Motor neuron (in vitro differentiated cells): ENCODE results near the gene ZDHHC4. TPM values are rescaled to one million over a fixed set of nuclear protein-coding genes. Genes with fewer than 3 reads are reported as not detected.
"Not testable (repeated sequence)": the region's sequence is repeated elsewhere in the genome, so short reads cannot be mapped to it uniquely, and the experiment has no call there.

Experiments used
- ATAC-seq, 8 experiments: fragments of 200-7000 bp; cut with Tn5 transposase; replicated peaks in 6 of 8; 2 replicates each; pipeline ENCODE4 v1.8.0; 2021; ENCODE audit warnings: mild to moderate bottlenecking in 8 of 8, moderate library complexity in 8 of 8
- H3K27ac ChIP-seq, 2 donors: fragments of 250-450 bp; sonication (Bioruptor Pico); 2 replicates each; pipeline ENCODE4 v1.9.0; 2021; ENCODE audit warnings: antibody characterized with exemption in 2 of 2, mild to moderate bottlenecking in 2 of 2, moderate library complexity in 1 of 2
- H3K4me1 ChIP-seq, 2 donors: fragments of 250-450 bp; sonication (Bioruptor Pico); replicated peaks in 1 of 2; 2 replicates each; pipeline ENCODE4 v1.6.1; 2021; ENCODE audit warnings: antibody characterized with exemption in 2 of 2, mild to moderate bottlenecking in 2 of 2, moderate library complexity in 1 of 2
- H3K4me3 ChIP-seq, 5 donors: fragments of 250-450 bp; sonication (Bioruptor Pico); 2 replicates each; pipeline ENCODE4 v1.9.0; 2021; ENCODE audit warnings: antibody characterized with exemption in 5 of 5, mild to moderate bottlenecking in 5 of 5, moderate library complexity in 4 of 5
- WGBS, 10 experiments: fragments of 450-650 bp; shearing (Covaris generic); methylation state at CpG; one replicate each; pipeline ENCODE4 v1.0.0; 2022; 5-methylcytosine and 5-hydroxymethylcytosine counted together
- in situ Hi-C, 9 experiments: fragments of 400-800 bp; cut with MboI; loops; one replicate each; pipeline ENCODE4 v1.15.0; 2021; ENCODE audit warnings: low sequenced_read_pairs in 9 of 9, low pct_unique_long_range_greater_than_20kb in 2 of 9; ENCODE audit not compliant: unreplicated experiment in 9 of 9
- total RNA-seq, 8 experiments: library from RNA; unstranded; fragments of 300-600 nt; gene quantifications; 2 replicates each; pipeline versions ENCODE4 v1.2.3 to v1.2.4, GENCODE V29; 2022

Gene ZDHHC4
- total RNA-seq, 8 experiments from 2014 or later: 39.6 to 69.8 (median 58.8) TPM

- in situ Hi-C loops: no loop called here
- 20 to 80% (median 69%) methylated on average over 1 to 7 of the region's 7 CpGs; no CpG with 5 or more reads in 2 of the 10 experiments for WGBS, 10 experiments
- peak in 2 of 8 experiments; percentile 89 to 90 for ATAC-seq
- no peak overlapping the region for H3K4me3 ChIP-seq
- no peaks in the 10 kb centered on the region for H3K4me1 ChIP-seq
- H3K27ac ChIP-seq: no peak overlapping the region
Measured at GRCh38 chr7:6571160-6571779, 6.0 kb upstream of the ZDHHC4 start.

GRCh38 chr7:6575281-6576023, 1.8 kb upstream of the ZDHHC4 start:
- no peak for ATAC-seq
- Histone ChIP-seq H3K4me3 (no peak overlapping the region), H3K4me1 (peaks cover 3 to 5% of the 10 kb centered on the region in 2 donors), H3K27ac (no peak overlapping the region)
- 33 to 90% (median 80%) methylated on average over 1 to 7 of the region's 9 CpGs for WGBS, 10 experiments
- in situ Hi-C loops: no loop called here

- Histone ChIP-seq H3K4me3 (peak overlapping the region in 4 of 5 donors; percentile 53 to 92 (median 86)), H3K27ac (peak overlapping the region in 1 of 2 donors; percentile 69)
- in situ Hi-C loops: no loop called here
Measured at GRCh38 chr7:6576024-6576866, 1.0 kb upstream of the ZDHHC4 start.

GRCh38 chr7:6576867-6577368, 336 bp upstream of the ZDHHC4 start:
- Histone ChIP-seq H3K4me3 (peak overlapping the region; percentile 53 to 92 (median 90)), H3K27ac (peak overlapping the region; percentile 93 to 96)
- H3K4me1 ChIP-seq, ATAC-seq, in situ Hi-C loops: not testable (repeated sequence)
- 19 to 56% (median 32%) methylated on average over 2 to 14 of the region's 14 CpGs; no CpG with 5 or more reads in 1 of the 10 experiments for WGBS, 10 experiments

More at GRCh38 chr7:6576024-6576866, 1.0 kb upstream of the ZDHHC4 start:
- 70 to 100% (median 85%) methylated on average over 2 to 8 of the region's 14 CpGs; no CpG with 5 or more reads in 3 of the 10 experiments for WGBS, 10 experiments
- ATAC-seq: no peak
- H3K4me1 ChIP-seq: peaks cover 3 to 5% of the 10 kb centered on the region in 2 donors

- Histone ChIP-seq H3K4me3 (peak overlapping the region; percentile 53 to 92 (median 90)), H3K27ac (peak overlapping the region; percentile 93 to 96), H3K4me1 (peaks cover 3 to 5% of the 10 kb centered on the region in 2 donors)
- 75 to 94% (median 91%) methylated on average over 3 to 13 of the region's 18 CpGs; no CpG with 5 or more reads in 2 of the 10 experiments for WGBS, 10 experiments
- ATAC-seq: no peak
- in situ Hi-C loops: no loop called here
Measured at GRCh38 chr7:6578114-6579084, 1.1 kb downstream of the ZDHHC4 start.

GRCh38 chr7:6579446-6579845, 2.2 kb downstream of the ZDHHC4 start:
- Histone ChIP-seq H3K4me3 (no peak overlapping the region), H3K27ac (no peak overlapping the region), H3K4me1 (peaks cover 3 to 5% of the 10 kb centered on the region in 2 donors)
- in situ Hi-C loops: no loop called here
- WGBS, 10 experiments: 40 to 100% (median 93%) methylated on average over 1 to 3 of the region's 4 CpGs; no CpG with 5 or more reads in 7 of the 10 experiments
- ATAC-seq: peak in 3 of 8 experiments; percentile 50 to 60 (median 52)

- in situ Hi-C loops: not testable (repeated sequence)
Measured at GRCh38 chr7:6585746-6586432, 8.6 kb downstream of the ZDHHC4 start.

GRCh38 chr7:6588566-6588965, 11.3 kb downstream of the ZDHHC4 start:
- Histone ChIP-seq H3K27ac (no peak overlapping the region), H3K4me3 (no peak overlapping the region), H3K4me1 (peaks cover 4 to 10% of the 10 kb centered on the region in 2 donors)
- WGBS, 10 experiments: 50 to 95% (median 90%) methylated on average over 1 to 7 of the region's 9 CpGs; no CpG with 5 or more reads in 3 of the 10 experiments
- in situ Hi-C loops: no loop called here
- no peak for ATAC-seq

More at GRCh38 chr7:6585746-6586432, 8.6 kb downstream of the ZDHHC4 start:
- H3K27ac ChIP-seq, H3K4me1 ChIP-seq, ATAC-seq, H3K4me3 ChIP-seq: not testable (repeated sequence)
- WGBS, 10 experiments: 80 to 100% (median 89%) methylated on average over 1 to 7 of the region's 8 CpGs; no CpG with 5 or more reads in 1 of the 10 experiments

- 30 to 93% (median 91%) methylated on average over 2 to 12 of the region's 22 CpGs; no CpG with 5 or more reads in 5 of the 10 experiments for WGBS, 10 experiments
- no peak for ATAC-seq
- Histone ChIP-seq H3K4me3 (peak overlapping the region; percentile 69 to 99 (median 95)), H3K4me1 (peaks cover 4 to 10% of the 10 kb centered on the region in 2 donors), H3K27ac (peak overlapping the region in 1 of 2 donors; percentile 89)
- in situ Hi-C loops: no loop called here
Measured at GRCh38 chr7:6589151-6589828, 12.0 kb downstream of the ZDHHC4 start.

- Histone ChIP-seq H3K27ac (peak within 1 kb of the TSS; percentile 89 to 94), H3K4me3 (peak within 1 kb of the TSS; percentile 69 to 99 (median 95)), H3K4me1 (peaks cover 4 to 10% of the 10 kb centered on the region in 2 donors)
- 0% methylated on average over 2 of the region's 107 CpGs; no CpG with 5 or more reads in 9 of the 10 experiments for WGBS, 10 experiments
- in situ Hi-C loops: no loop called here
- ATAC-seq: peak; percentile 83 to 95 (median 91)
Measured at GRCh38 chr7:6589829-6590644, 12.8 kb downstream of the ZDHHC4 start, which contains the start of gene INTS15. Gene INTS15, plus strand, starts transcription at chr7:6590021. Its CDS starts 263 bp downstream, at chr7:6590284.
